Skeletal muscle satellite cell (primary cell): ENCODE results near the gene PLK3.

Experiments
- H3K27me3 ChIP-seq: 2 replicates; pipeline ENCODE4 v1.7.0; 2013; ENCODE audit warnings: low read length; ENCODE audit not compliant: control insufficient read depth, insufficient read depth
- H3K36me3 ChIP-seq: 2 replicates; pipeline ENCODE4 v1.7.0; 2013; ENCODE audit warnings: mild to moderate bottlenecking, control low read depth, low read length; ENCODE audit not compliant: insufficient read depth
- H3K4me1 ChIP-seq: 2 replicates; pipeline ENCODE4 v1.7.0; 2013; ENCODE audit warnings: low read length; ENCODE audit not compliant: control insufficient read depth, insufficient read depth
- H3K4me2 ChIP-seq: 2 replicates; pipeline ENCODE4 v1.7.0; 2013; ENCODE audit warnings: mild to moderate bottlenecking, low read length
- H3K4me3 ChIP-seq: 2 replicates; pipeline ENCODE4 v1.7.0; 2013; ENCODE audit warnings: low read length
- H3K9ac ChIP-seq: 2 replicates; pipeline ENCODE4 v1.7.0; 2013; ENCODE audit warnings: mild to moderate bottlenecking, low read depth, low read length, moderate library complexity
- H3K9me3 ChIP-seq: replicated peaks from 2 replicates; pipeline ENCODE4 v1.7.0; 2013; ENCODE audit warnings: mild to moderate bottlenecking, control low read depth, low read length

The PLK3 gene

DNA sequence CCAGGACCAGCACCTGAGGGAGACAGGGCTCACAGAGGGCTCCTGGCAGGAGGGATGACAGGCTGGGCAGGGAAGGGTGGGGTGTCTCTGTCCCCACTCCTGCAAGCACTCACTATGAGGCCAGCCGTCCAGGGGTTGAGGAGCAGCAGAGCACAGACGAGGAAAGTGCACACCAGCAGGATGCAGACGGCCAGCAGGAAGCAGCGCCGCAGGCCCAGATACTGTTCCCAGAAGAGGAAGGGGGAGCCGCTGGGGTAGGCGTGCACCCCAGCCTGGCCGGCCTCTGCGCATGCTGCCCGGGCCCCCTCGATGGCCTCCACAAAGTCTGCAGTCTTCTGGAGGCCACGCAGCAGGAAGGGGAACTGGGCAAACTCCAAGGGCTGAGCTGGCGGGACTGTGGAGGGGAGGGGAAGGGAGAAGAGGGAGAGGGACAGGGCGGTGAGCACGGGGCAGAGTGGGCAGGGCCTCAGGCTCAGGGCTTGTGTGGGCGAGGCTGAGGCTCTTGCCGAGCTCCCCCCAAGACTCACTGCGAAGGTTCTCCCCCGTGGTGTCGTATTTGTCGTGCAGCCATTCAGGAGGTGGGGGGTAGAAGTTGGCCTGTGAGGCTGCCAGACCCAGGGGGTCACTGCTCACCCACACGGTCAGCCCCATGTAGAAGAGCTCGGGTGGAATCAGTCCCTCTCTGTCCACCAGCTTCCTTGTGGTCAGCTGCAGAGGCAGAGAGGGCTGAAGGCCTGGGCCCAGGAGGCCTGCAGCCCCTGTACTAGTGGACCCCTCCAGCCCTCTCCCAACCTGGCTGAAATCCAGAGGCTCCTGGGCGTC is 26.4 kb downstream of the PLK3 start:
- H3K9ac ChIP-seq: no peak overlapping the region
- H3K4me3 ChIP-seq: no peak overlapping the region
- H3K36me3 ChIP-seq: no peaks in the 10 kb centered on the region

DNA sequence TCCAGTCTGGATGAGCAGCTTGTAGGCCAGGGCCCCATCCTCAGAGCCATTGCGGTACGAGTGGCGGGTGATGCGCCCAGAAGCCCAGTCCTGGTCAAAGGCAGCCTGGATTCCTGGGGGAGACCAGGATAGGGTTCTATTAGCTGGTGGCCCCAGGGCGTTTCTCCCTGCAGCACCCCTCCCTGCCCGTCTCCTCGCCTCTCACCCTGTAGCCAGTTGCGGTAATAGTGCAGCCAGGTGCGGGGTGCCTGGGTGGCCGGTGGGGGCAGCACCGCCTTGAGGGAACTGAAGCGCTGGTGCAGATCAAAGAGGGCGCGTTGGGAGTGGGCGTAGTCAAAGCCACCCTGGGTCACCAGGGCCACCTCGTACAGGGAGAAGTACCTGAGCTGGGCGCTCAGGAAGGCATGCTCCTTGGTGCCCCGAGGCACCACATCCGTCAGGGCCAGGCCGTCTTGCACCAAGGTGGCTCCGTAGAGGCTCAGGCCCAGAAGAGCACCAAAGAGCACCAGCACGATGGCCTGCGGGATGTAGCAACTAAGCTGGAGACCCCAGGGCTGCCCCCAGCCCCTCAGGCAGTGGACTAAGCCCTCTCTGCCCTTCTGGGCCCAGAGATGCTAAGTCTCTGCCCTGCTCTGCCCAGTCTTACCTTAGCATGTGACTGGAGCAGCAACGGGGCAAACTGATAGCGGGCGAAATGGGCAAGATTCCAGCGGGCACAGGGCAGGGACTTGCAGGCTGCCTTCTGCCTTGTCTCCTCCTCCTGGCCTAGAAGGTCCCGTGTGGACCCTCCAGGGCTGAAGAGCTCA is 27.2 kb downstream of the PLK3 start:
- no peaks in the 10 kb centered on the region for H3K36me3 ChIP-seq
- no peak overlapping the region for H3K9ac ChIP-seq
- no peaks in the 10 kb centered on the region for H3K9me3 ChIP-seq
- no peaks in the 10 kb centered on the region for H3K4me1 ChIP-seq
- no peak overlapping the region for H3K4me3 ChIP-seq
- no peaks in the 10 kb centered on the region for H3K27me3 ChIP-seq
- no peak overlapping the region for H3K4me2 ChIP-seq

More for the DNA sequence above, 26.4 kb downstream of the PLK3 start:
- Histone ChIP-seq H3K4me1 (no peaks in the 10 kb centered on the region), H3K4me2 (no peak overlapping the region), H3K27me3 (no peaks in the 10 kb centered on the region), H3K9me3 (no peaks in the 10 kb centered on the region)

DNA sequence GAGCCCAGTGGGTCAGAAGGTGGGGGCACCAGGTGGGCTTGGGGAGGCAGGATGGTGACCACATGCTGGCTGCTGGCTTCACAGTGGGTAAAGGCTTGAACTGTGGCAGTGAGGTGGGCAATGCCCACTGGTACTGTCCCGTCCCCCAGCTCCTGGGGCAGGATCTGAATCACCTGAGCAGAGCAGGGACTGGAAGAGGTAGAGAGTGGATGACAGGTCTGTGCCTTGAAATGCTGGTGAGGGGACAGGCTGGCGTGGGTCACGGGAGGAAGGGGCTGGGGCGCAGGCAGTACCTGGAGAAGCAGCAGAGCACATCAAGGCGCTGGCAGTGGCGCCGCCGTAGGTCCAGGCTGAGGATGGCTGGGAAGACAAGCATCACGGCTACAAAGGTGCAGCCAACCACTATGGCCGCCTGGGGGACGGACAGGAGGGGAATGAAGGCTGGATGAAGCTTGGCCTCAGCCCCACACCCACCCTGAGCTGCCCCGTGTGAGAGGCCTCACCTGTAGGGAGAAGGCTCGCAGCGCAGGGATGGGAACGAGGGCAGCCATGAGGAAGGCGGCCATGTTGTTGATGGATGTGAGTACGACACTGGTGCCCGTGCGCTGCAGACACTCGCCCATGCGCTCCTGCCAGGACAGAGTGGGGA is 27.9 kb downstream of the PLK3 start:
- Histone ChIP-seq H3K36me3 (no peaks in the 10 kb centered on the region), H3K4me2 (no peak overlapping the region), H3K9ac (no peak overlapping the region), H3K27me3 (no peaks in the 10 kb centered on the region), H3K9me3 (no peaks in the 10 kb centered on the region), H3K4me3 (no peak overlapping the region), H3K4me1 (no peaks in the 10 kb centered on the region)

DNA sequence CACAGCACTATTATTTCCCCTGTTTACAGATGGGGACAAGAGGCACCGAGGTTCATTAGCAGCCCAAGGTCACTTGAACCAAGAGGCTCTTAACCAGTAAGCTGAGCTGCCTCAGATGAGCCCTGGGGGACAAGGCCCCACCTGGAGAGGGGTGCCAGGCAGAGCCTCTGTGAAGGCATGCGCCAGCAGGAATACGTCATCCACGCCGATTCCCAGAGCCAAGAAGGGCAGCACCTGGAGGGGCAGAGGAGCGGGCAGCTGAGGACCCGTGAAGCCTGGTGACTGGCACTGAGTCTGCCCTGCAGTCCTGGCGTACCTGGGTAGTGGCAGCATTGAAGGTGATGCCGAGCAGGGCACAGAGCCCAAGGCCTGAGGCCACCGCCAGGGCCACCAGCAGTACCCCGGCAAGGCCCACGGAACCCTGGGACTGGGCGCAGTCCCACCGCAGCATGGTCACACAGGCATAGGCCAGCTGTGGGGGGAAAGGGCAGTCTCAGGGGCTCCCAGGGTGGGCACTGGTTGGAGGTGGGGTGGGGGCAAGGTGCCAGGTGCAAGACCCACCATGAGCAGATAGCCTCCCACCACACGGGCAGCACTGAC is 28.8 kb downstream of the PLK3 start:
- no peaks in the 10 kb centered on the region for H3K27me3 ChIP-seq
- no peak overlapping the region for H3K4me3 ChIP-seq
- H3K4me1 ChIP-seq: no peaks in the 10 kb centered on the region
- no peak overlapping the region for H3K9ac ChIP-seq
- no peak overlapping the region for H3K4me2 ChIP-seq
- no peaks in the 10 kb centered on the region for H3K9me3 ChIP-seq
- H3K36me3 ChIP-seq: no peaks in the 10 kb centered on the region

DNA sequence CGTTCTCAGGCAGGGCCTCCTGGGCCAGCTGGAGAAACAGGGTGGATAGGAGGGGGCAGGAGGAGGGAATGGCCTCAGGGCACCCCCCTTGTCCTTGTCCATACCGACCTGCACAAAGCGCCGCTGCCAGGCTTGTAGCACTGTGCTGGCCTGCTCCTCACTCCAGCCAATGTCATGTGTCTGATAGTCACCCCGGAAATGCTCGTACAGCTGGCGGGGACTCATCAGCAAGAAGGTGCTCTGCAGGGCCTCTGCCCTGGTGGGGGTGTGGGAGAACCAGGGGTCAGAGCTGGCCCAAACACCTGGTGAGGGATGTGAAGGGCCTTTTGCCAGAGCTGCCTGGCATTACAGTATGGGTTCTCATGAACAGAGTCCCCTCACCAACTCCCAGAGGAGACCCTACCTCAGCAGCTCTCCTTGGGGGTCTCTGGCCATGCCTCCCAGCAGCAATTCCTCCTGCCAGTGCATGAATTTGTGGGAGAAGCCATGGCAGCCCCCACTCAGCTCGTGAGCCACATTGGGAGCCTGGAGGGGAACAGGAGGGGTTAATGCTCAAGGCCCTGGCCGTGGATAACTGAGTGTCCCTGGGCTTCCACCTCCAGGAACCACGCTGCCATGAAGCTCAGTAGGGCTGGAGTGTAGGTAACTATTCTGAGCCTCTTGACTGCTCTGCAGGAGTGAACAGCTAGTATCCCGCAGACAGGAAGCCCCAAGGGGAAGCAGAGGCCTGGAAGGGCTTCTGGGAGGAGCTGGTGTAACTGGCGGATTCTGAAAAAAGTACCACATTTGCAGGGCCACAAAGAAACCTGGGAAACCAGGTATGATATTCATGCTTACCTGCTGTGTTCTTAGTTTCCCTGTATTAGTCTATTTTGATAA is 29.6 kb downstream of the PLK3 start:
- Histone ChIP-seq H3K9me3 (no peaks in the 10 kb centered on the region), H3K9ac (no peak overlapping the region), H3K4me1 (no peaks in the 10 kb centered on the region), H3K4me3 (no peak overlapping the region), H3K27me3 (no peaks in the 10 kb centered on the region), H3K36me3 (no peaks in the 10 kb centered on the region), H3K4me2 (no peak overlapping the region)

DNA sequence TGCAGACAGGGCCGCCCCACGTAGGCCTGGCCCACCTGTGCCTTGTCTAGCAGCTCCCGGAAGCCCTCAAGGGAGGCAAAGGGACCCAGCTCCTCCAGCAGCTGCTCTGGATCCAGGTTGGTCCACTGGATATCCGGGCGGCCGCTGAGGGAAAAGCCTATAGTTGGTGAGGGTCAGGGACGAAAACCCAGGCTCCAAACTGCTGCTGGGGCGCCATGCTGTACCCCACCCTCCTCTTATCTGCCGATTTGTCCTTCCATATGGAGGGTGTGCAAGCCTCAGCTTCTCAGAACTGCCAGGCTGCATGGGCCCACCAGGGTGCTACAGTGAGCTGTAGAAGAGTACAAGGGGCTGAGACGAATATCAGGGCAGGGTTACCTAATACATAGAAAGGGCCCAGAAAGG is 30.7 kb downstream of the PLK3 start:
- no peaks in the 10 kb centered on the region for H3K4me1 ChIP-seq
- H3K9ac ChIP-seq: no peak overlapping the region
- no peaks in the 10 kb centered on the region for H3K27me3 ChIP-seq
- H3K9me3 ChIP-seq: no peaks in the 10 kb centered on the region
- no peak overlapping the region for H3K4me2 ChIP-seq
- H3K36me3 ChIP-seq: no peaks in the 10 kb centered on the region
- H3K4me3 ChIP-seq: no peak overlapping the region

DNA sequence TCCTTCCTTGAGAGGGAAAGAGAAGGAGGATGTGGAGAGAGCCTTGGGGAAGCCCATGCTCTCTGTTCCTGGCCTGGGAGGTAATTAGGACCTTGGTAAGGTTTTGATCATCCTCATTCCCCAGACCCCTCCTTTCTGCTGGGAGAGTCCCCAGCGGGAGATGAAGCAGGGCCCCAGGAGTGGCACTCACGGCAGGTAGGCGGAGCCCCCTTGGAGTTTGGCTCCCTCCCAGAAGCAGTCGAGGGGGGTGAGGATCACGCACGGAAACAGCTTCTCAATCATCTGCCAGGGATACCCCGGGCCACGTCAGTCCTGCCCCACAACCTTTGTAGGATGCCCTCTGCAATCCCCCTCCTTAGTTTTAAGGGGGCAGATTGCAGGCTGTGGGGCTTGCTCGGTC is 31.3 kb downstream of the PLK3 start:
- Histone ChIP-seq H3K4me3 (no peak overlapping the region), H3K4me1 (no peaks in the 10 kb centered on the region), H3K4me2 (no peak overlapping the region), H3K9ac (no peak overlapping the region), H3K27me3 (no peaks in the 10 kb centered on the region), H3K9me3 (no peaks in the 10 kb centered on the region), H3K36me3 (no peaks in the 10 kb centered on the region)

DNA sequence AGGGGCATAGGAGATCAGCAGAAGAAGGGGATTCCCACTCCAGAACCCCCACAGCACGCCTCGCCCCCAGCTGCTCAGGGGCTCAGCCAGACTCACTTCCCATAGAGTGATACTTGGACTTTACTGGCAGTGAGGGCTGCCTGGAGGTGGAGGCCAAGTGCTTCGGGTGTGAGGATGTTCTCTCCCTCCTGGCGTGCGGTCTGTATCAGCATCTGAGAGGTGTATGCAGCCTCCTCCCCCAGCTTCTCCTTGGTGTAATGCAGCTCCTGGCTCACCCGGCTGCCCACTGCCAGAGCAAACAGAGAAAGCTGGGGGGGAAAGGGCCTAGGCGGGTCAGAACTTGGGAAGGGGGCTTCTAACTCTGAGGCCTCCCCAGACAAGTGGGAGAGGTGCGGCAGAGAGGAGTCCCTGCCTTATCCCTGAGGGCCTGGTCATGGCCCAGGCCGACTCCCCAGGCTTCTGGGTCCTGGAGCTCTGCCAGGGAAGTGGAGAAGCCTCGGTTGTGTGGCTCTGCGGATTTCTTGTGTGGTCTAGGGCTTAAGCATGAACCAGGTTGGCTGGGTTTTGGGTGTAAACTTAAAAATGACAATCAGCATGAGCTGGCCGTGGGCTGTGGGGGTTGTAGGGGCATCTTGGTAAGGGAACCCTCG is 32.0 kb downstream of the PLK3 start:
- no peak overlapping the region for H3K4me3 ChIP-seq
- H3K9ac ChIP-seq: no peak overlapping the region
- H3K36me3 ChIP-seq: no peaks in the 10 kb centered on the region
- no peaks in the 10 kb centered on the region for H3K9me3 ChIP-seq
- H3K27me3 ChIP-seq: no peaks in the 10 kb centered on the region
- no peak overlapping the region for H3K4me2 ChIP-seq
- no peaks in the 10 kb centered on the region for H3K4me1 ChIP-seq

DNA sequence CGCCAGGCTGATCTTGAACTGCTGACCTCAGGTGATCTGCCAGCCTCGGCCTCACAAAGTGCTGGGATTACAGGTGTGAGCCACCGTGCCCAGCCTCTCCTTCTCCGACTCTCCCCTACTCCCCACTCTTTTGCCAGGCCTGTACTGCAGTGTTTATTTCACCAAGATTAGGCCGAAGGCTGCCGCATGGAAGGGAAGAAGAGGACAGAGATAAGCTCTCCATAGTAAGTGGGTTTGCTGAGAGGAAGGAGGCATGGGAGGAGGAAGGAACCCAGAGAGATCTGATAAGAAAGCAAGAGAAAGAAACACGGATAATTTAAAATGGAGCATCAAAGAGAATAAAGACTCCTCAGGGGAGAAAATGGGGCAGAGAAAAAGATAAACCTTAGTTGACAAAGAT is 34.2 kb downstream of the PLK3 start:
- Histone ChIP-seq H3K9ac (no peak overlapping the region), H3K4me2 (no peak overlapping the region), H3K9me3 (no peaks in the 10 kb centered on the region), H3K27me3 (no peaks in the 10 kb centered on the region), H3K4me3 (no peak overlapping the region), H3K4me1 (no peaks in the 10 kb centered on the region), H3K36me3 (no peaks in the 10 kb centered on the region)
